ENCODE data around the gene FCGR1A. TPM values are rescaled to one million over a fixed set of nuclear protein-coding genes. Genes with fewer than 3 reads are reported as not detected.

Gene FCGR1A
- not detected in 2 replicates for total RNA-seq

GRCh38 chr1:149782600-149782999, at the start of gene FCGR1A:
Gene FCGR1A, plus strand, starts transcription at chr1:149782694. Its CDS starts 50 bp downstream, at chr1:149782744.

Other genes starting within 250 kb of the FCGR1A start
- not detected in 2 replicates for gene PPIAL4C, start 198.8 kb upstream of the FCGR1A start, total RNA-seq
- gene BOLA1, start 116.9 kb downstream of the FCGR1A start, total RNA-seq: 12.4 and 13.1 TPM in 2 replicates
- gene SV2A, start 135.2 kb downstream of the FCGR1A start, total RNA-seq: 23.2 and 39.7 TPM in 2 replicates
- 5.9 and 11.5 TPM in 2 replicates for gene SF3B4, start 145.1 kb downstream of the FCGR1A start, total RNA-seq
- gene MTMR11, start 154.2 kb downstream of the FCGR1A start, total RNA-seq: 4.9 and 7.2 TPM in 2 replicates
- 22.7 and 26.1 TPM in 2 replicates for gene OTUD7B, start 228.0 kb downstream of the FCGR1A start, total RNA-seq